Mesenchymal stem cell (in vitro differentiated cells and primary cell): Measurements from ENCODE around the gene WWP2.

ENCODE experiments used
- DNase-seq: peaks from one replicate; pipeline ENCODE4 v3.0.0-alpha.2; 2013
- H2AFZ ChIP-seq: one replicate; pipeline ENCODE4 v1.6.1; 2013; ENCODE audit warnings: low read depth, mild to moderate bottlenecking, control low read depth, inconsistent platforms, low read length, moderate library complexity
- H2AK5ac ChIP-seq: 2 replicates; pipeline ENCODE4 v1.6.1; 2013; ENCODE audit warnings: low read length, moderate library complexity, mild to moderate bottlenecking, inconsistent platforms; ENCODE audit not compliant: severe bottlenecking
- H2BK120ac ChIP-seq: one replicate; pipeline ENCODE4 v1.6.1; 2013; ENCODE audit warnings: low read depth, mild to moderate bottlenecking, inconsistent platforms, low read length, moderate library complexity
- H2BK12ac ChIP-seq, 2 experiments: one replicate each; pipeline ENCODE4 v1.6.1; 2013; ENCODE audit warnings: inconsistent platforms in 2 of 2, low read length in 2 of 2, mild to moderate bottlenecking in 2 of 2, moderate library complexity in 2 of 2, control low read depth in 1 of 2
- H2BK15ac ChIP-seq: one replicate; pipeline ENCODE4 v1.6.1; 2013; ENCODE audit warnings: mild to moderate bottlenecking, low read depth, inconsistent platforms; ENCODE audit not compliant: poor library complexity, severe bottlenecking
- H2BK5ac ChIP-seq: 2 replicates; pipeline ENCODE4 v1.6.1; 2013; ENCODE audit warnings: low read depth, mild to moderate bottlenecking, low read length, control low read depth, inconsistent platforms; ENCODE audit not compliant: poor library complexity, severe bottlenecking
- H3K14ac ChIP-seq, 2 experiments: one replicate each; pipeline ENCODE4 v1.6.1; 2013; ENCODE audit warnings: inconsistent platforms in 2 of 2, low read length in 2 of 2, control low read depth in 1 of 2, mild to moderate bottlenecking in 1 of 2, moderate library complexity in 1 of 2
- H3K18ac ChIP-seq, 2 experiments: one replicate each; pipeline ENCODE4 v1.6.1; 2013; ENCODE audit warnings: inconsistent platforms in 2 of 2, low read length in 2 of 2, control low read depth in 1 of 2, low read depth in 1 of 2, mild to moderate bottlenecking in 1 of 2
- H3K23ac ChIP-seq, 2 experiments: one replicate each; pipeline ENCODE4 v1.6.1; 2013; ENCODE audit warnings: inconsistent platforms in 2 of 2, low read length in 2 of 2, mild to moderate bottlenecking in 2 of 2, moderate library complexity in 2 of 2, control low read depth in 1 of 2
- H3K27ac ChIP-seq: 2 replicates; pipeline ENCODE4 v1.5.1; 2013; ENCODE audit warnings: mild to moderate bottlenecking, moderate library complexity, low read length, control low read depth, inconsistent platforms; ENCODE audit not compliant: poor library complexity, severe bottlenecking
- H3K27me3 ChIP-seq, 2 experiments: 2 replicates each; pipeline versions ENCODE4 v1.6.1 to v1.7.0; 2013; ENCODE audit warnings: low read length in 2 of 2, mild to moderate bottlenecking in 2 of 2, moderate library complexity in 2 of 2, control low read depth in 1 of 2, inconsistent platforms in 1 of 2; ENCODE audit not compliant: control insufficient read depth in 1 of 2, insufficient read depth in 1 of 2
- H3K36me3 ChIP-seq, 2 experiments: 2 replicates each; pipeline versions ENCODE4 v1.6.1 to v1.7.0; 2013; ENCODE audit warnings: low read length in 2 of 2, control low read depth in 1 of 2, inconsistent platforms in 1 of 2, low read depth in 1 of 2, mild to moderate bottlenecking in 1 of 2; ENCODE audit not compliant: insufficient read depth in 2 of 2, control insufficient read depth in 1 of 2
- H3K4ac ChIP-seq, 2 experiments: one replicate each; pipeline ENCODE4 v1.6.1; 2013; ENCODE audit warnings: inconsistent platforms in 2 of 2, low read length in 2 of 2, mild to moderate bottlenecking in 2 of 2, moderate library complexity in 2 of 2, control low read depth in 1 of 2, low read depth in 1 of 2
- H3K4me1 ChIP-seq: 2 replicates; pipeline ENCODE4 v1.6.1; 2013; ENCODE audit warnings: low read depth, low read length, control low read depth; ENCODE audit not compliant: control insufficient read depth, insufficient read depth
- H3K4me2 ChIP-seq: 2 replicates; pipeline ENCODE4 v1.6.1; 2013; ENCODE audit warnings: low read length, mild to moderate bottlenecking, inconsistent platforms; ENCODE audit not compliant: poor library complexity, severe bottlenecking
- H3K4me3 ChIP-seq, 2 experiments: 2 replicates each; pipeline versions ENCODE4 v1.5.1 to v1.7.0; 2013; ENCODE audit warnings: low read length in 2 of 2, mild to moderate bottlenecking in 2 of 2, control low read depth in 1 of 2, low read depth in 1 of 2; ENCODE audit not compliant: insufficient read depth in 1 of 2
- H3K79me1 ChIP-seq: replicated peaks from 2 replicates; pipeline ENCODE4 v1.6.1; 2013; ENCODE audit warnings: mild to moderate bottlenecking, control low read depth, low read length, inconsistent platforms; ENCODE audit not compliant: poor library complexity, severe bottlenecking
- H3K9ac ChIP-seq: 2 replicates; pipeline ENCODE4 v1.7.0; 2013; ENCODE audit warnings: mild to moderate bottlenecking, low read length, moderate library complexity
- H3K9me3 ChIP-seq: 2 replicates; pipeline ENCODE4 v1.7.0; 2013; ENCODE audit warnings: mild to moderate bottlenecking, low read length; ENCODE audit not compliant: control insufficient read depth
- H4K8ac ChIP-seq: one replicate; pipeline ENCODE4 v1.6.1; 2013; ENCODE audit warnings: inconsistent platforms, mild to moderate bottlenecking, low read length, moderate library complexity
- H4K91ac ChIP-seq: one replicate; pipeline ENCODE4 v1.6.1; 2013; ENCODE audit warnings: mild to moderate bottlenecking, low read length, inconsistent platforms
- WGBS: methylation state at CpG from one replicate; pipeline ENCODE4 v1.1.7; 2013; ENCODE audit warnings: mixed read lengths; 5-methylcytosine and 5-hydroxymethylcytosine counted together

WWP2 gene

DNA sequence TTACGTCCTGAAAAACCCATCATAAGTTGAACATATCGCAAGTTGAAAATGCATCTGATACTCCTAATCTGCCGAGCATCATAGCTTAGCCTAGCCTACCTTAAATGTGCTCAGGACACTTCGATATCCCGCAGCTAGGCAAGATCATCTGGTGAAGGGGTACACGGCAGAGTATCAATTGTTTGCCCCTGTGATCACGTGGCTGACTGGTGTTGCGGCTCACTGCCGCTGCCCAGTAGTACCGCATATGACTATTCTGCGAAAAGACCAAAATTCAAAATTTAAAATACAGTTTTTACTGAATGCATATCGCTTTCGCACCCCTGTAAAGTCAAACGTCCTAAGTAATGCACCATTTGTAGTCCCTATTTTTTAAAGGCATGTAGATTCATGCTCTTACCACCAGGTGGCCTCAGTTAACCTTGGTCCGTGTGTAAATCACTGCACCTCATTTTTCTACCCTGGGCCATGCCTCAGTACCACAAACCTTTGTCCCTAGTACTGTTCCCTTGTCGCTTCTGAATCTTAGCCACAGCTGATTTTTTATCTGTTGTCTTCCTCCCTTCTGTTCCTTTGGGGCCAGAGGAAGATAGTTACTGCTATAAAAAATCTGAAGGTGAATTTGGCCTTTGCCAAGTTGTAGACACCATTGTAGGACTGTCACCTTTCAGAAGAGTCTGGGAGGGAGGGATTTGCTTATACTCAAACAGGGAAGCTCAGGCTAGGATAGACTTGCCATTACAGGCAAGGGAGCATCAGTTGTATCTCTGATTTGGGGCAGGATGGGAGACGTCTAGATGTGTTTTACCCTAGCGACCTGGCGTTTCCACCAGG is 34.4 kb downstream of the WWP2 start:
- no peak overlapping the region for H2AFZ ChIP-seq
- no peak overlapping the region for H4K91ac ChIP-seq
- H2BK120ac ChIP-seq, result no peak overlapping the region
- peak overlapping the region; percentile 51 for H3K4me2 ChIP-seq
- no peak overlapping the region for H2BK15ac ChIP-seq
- no peak overlapping the region for H3K4me3 ChIP-seq
- peaks cover 2% of the 10 kb centered on the region for H3K4me1 ChIP-seq
- no peak overlapping the region for H3K27ac ChIP-seq
- H2BK5ac ChIP-seq, result no peak overlapping the region
- no peak overlapping the region for H3K4ac ChIP-seq
- H3K36me3 ChIP-seq, result peaks cover 16 to 20% of the 10 kb centered on the region in 2 experiments
- peak; percentile 66 for DNase-seq
- H3K9ac ChIP-seq, result peak overlapping the region; percentile 69
- H3K27me3 ChIP-seq, result no peaks in the 10 kb centered on the region
- H3K79me1 ChIP-seq, result peaks cover 17% of the 10 kb centered on the region
- WGBS, result 57% methylated on average over 19 of the region's 19 CpGs
- H3K18ac ChIP-seq, result no peak overlapping the region
- no peak overlapping the region for H3K14ac ChIP-seq
- H3K9me3 ChIP-seq, result no peaks in the 10 kb centered on the region
- H3K23ac ChIP-seq, result no peak overlapping the region
- H4K8ac ChIP-seq, result no peak overlapping the region
- H2BK12ac ChIP-seq, result no peak overlapping the region
- H2AK5ac ChIP-seq, result no peak overlapping the region

DNA sequence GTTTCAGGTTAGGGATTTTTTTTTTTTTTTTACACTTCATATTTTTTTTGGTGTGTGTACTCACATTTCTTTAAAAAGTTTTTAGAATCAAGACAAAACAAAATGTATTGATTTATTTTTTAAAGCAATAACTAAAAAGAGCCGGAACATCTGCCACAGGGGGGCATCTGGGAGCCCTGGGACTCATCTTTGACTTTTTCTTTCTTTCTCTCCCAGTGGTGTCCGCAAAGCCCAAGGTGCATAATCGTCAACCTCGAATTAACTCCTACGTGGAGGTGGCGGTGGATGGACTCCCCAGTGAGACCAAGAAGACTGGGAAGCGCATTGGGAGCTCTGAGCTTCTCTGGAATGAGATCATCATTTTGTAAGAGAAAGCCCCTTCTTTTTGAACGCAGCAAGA is 36.3 kb downstream of the WWP2 start:
- no peak overlapping the region for H2BK120ac ChIP-seq
- H2BK5ac ChIP-seq, result no peak overlapping the region
- no peak overlapping the region for H2AFZ ChIP-seq
- H2BK12ac ChIP-seq, result no peak overlapping the region
- peak overlapping the region; percentile 38 for H3K9ac ChIP-seq
- H2AK5ac ChIP-seq, result no peak overlapping the region
- no peak overlapping the region for H3K14ac ChIP-seq
- no peak overlapping the region for H4K8ac ChIP-seq
- H3K27ac ChIP-seq, result no peak overlapping the region
- H3K79me1 ChIP-seq, result peaks cover 17% of the 10 kb centered on the region
- WGBS, result 89% methylated on average over 8 of the region's 8 CpGs
- no peak overlapping the region for H3K18ac ChIP-seq
- no peaks in the 10 kb centered on the region for H3K9me3 ChIP-seq
- H3K23ac ChIP-seq, result no peak overlapping the region
- H2BK15ac ChIP-seq, result no peak overlapping the region
- peaks cover 11 to 19% of the 10 kb centered on the region in 2 experiments for H3K36me3 ChIP-seq
- no peak overlapping the region for H3K4me2 ChIP-seq
- no peak overlapping the region for H3K4ac ChIP-seq
- H3K27me3 ChIP-seq, result no peaks in the 10 kb centered on the region
- no peak for DNase-seq
- H3K4me3 ChIP-seq, result no peak overlapping the region
- peaks cover 2% of the 10 kb centered on the region for H3K4me1 ChIP-seq
- no peak overlapping the region for H4K91ac ChIP-seq

DNA sequence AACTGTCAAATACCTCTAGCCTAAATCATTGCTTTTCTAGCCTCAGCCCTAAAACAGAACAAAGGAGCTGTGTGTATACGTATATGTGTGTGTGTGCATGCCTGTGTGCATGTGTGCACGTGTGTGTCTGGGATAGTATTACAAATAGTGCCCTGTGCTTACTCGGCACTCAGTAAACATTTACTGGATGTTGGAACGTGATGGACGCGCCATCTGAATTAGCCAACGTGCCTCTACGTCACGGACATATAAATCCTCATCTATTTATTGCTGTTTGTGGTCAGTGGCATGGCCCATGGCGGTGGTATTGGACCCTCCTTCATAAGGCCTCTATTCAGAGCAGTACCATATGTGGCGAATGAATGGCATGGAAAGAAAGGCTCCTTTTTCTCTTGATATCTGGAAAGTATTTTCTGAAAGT is 37.5 kb downstream of the WWP2 start:
- Histone ChIP-seq H3K4ac (no peak overlapping the region), H2BK15ac (no peak overlapping the region), H3K36me3 (peaks cover 13 to 19% of the 10 kb centered on the region in 2 experiments), H2AK5ac (no peak overlapping the region), H2AFZ (no peak overlapping the region), H3K18ac (peak overlapping the region in 1 of 2 experiments; percentile 2), H3K9ac (no peak overlapping the region), H4K8ac (no peak overlapping the region), H3K14ac (no peak overlapping the region), H2BK12ac (no peak overlapping the region), H3K27me3 (no peaks in the 10 kb centered on the region), H4K91ac (no peak overlapping the region), H3K27ac (no peak overlapping the region), H3K23ac (no peak overlapping the region), H3K4me3 (no peak overlapping the region), H3K79me1 (peaks cover 17% of the 10 kb centered on the region), H2BK120ac (no peak overlapping the region), H3K9me3 (no peaks in the 10 kb centered on the region), H3K4me2 (no peak overlapping the region), H2BK5ac (no peak overlapping the region), H3K4me1 (peaks cover 2% of the 10 kb centered on the region)
- no peak for DNase-seq
- 95% methylated on average over 11 of the region's 11 CpGs for WGBS

DNA sequence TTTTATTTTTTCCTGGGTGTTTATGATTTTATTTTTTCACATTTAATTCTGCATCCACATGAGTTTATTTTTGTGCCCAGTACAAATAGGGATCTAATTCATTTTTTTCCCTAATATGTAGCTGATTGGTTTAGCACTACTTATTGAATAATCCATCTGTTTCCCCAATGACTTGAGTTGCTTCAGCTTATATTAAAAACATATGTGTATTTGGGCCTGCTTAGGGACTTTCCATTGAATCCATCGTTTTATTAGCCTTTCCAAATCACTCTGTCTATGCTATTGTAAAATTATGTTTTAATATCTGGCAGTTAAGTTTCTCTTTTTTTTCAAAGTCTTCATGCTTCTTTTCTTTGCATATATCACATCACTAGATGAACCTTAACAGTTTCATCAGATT is 42.2 kb downstream of the WWP2 start:
- H3K9ac ChIP-seq, result peak overlapping the region; percentile 64
- H3K9me3 ChIP-seq, result no peaks in the 10 kb centered on the region
- H3K4me2 ChIP-seq, result no peak overlapping the region
- H3K4ac ChIP-seq, result no peak overlapping the region
- H4K8ac ChIP-seq, result no peak overlapping the region
- no peak overlapping the region for H2AFZ ChIP-seq
- no CpG with 5 or more reads among the region's 1 CpG for WGBS
- no peak overlapping the region for H2BK12ac ChIP-seq
- H3K27ac ChIP-seq, result no peak overlapping the region
- no peak overlapping the region for H2BK5ac ChIP-seq
- H2BK15ac ChIP-seq, result no peak overlapping the region
- no peak overlapping the region for H2BK120ac ChIP-seq
- H3K36me3 ChIP-seq, result peaks cover 13 to 18% of the 10 kb centered on the region in 2 experiments
- H3K79me1 ChIP-seq, result peaks cover 5% of the 10 kb centered on the region
- no peaks in the 10 kb centered on the region for H3K4me1 ChIP-seq
- H3K4me3 ChIP-seq, result no peak overlapping the region
- H4K91ac ChIP-seq, result no peak overlapping the region
- H3K27me3 ChIP-seq, result no peaks in the 10 kb centered on the region
- DNase-seq, result no peak
- H3K14ac ChIP-seq, result no peak overlapping the region
- H3K23ac ChIP-seq, result no peak overlapping the region
- H3K18ac ChIP-seq, result no peak overlapping the region
- H2AK5ac ChIP-seq, result no peak overlapping the region
